Fibroblast of lung (primary cell): ENCODE data around the gene NPSR1. TPM values are rescaled to one million over a fixed set of nuclear protein-coding genes. Genes with fewer than 3 reads are reported as not detected.

Experiments used
- DNase-seq, 2 donors: peaks; one replicate each; pipeline versions ENCODE4 v3.0.0 to v3.0.0-alpha.2; 2010; ENCODE audit warnings: low read depth in 2 of 2
- H2AFZ ChIP-seq: 2 replicates; pipeline ENCODE4 v1.5.1; 2012; ENCODE audit warnings: low read length, control low read depth, inconsistent platforms
- H3K27ac ChIP-seq: 2 replicates; pipeline ENCODE4 v1.5.1; 2011; ENCODE audit warnings: low read length, control low read depth; ENCODE audit not compliant: insufficient read depth
- H3K27me3 ChIP-seq: 2 replicates; pipeline ENCODE4 v1.5.1; 2011; ENCODE audit warnings: mild to moderate bottlenecking, low read length; ENCODE audit not compliant: control insufficient read depth, insufficient read depth
- H3K36me3 ChIP-seq: 2 replicates; pipeline ENCODE4 v1.5.1; 2011; ENCODE audit warnings: low read length; ENCODE audit not compliant: control insufficient read depth, insufficient read depth
- H3K4me1 ChIP-seq: 2 replicates; pipeline ENCODE4 v1.5.1; 2011; ENCODE audit warnings: low read length; ENCODE audit not compliant: control insufficient read depth, insufficient read depth; ENCODE audit errors: extremely low read depth
- H3K4me2 ChIP-seq: 2 replicates; pipeline ENCODE4 v1.5.1; 2011; ENCODE audit warnings: low read length, control low read depth; ENCODE audit not compliant: insufficient read depth; ENCODE audit errors: extremely low read depth
- H3K4me3 ChIP-seq, 4 experiments: fragments of 200-600 bp in 1 of 4; sonication (generic) in 1 of 4; replicated peaks in 1 of 4; 2 replicates each; pipeline ENCODE4 v1.5.1; 2011 to 2016; ENCODE audit warnings: low read length in 4 of 4, low read depth in 3 of 4, mild to moderate bottlenecking in 3 of 4, control low read depth in 2 of 4, inconsistent platforms in 1 of 4, mixed read lengths in 1 of 4; ENCODE audit not compliant: insufficient read depth in 1 of 4; ENCODE audit errors: control extremely low read depth in 1 of 4
- H3K79me2 ChIP-seq: 2 replicates; pipeline ENCODE4 v1.5.1; 2012; ENCODE audit warnings: mild to moderate bottlenecking, low read length, inconsistent platforms; ENCODE audit not compliant: control insufficient read depth, insufficient read depth
- H3K9ac ChIP-seq: 2 replicates; pipeline ENCODE4 v1.5.1; 2011; ENCODE audit warnings: mild to moderate bottlenecking, low read length, control low read depth; ENCODE audit not compliant: insufficient read depth
- H3K9me3 ChIP-seq: 2 replicates; pipeline ENCODE4 v1.5.1; 2012; ENCODE audit warnings: low read depth, low read length; ENCODE audit not compliant: control insufficient read depth, insufficient read depth
- H4K20me1 ChIP-seq: 2 replicates; pipeline ENCODE4 v1.5.1; 2011; ENCODE audit warnings: low read length; ENCODE audit not compliant: control insufficient read depth, insufficient read depth; ENCODE audit errors: extremely low read depth
- EZH2 ChIP-seq: IDR thresholded peaks from 2 replicates; pipeline ENCODE4 v1.5.1; 2012; ENCODE audit warnings: low read length, control low read depth, mild to moderate bottlenecking; ENCODE audit errors: missing control alignments
- polyA plus RNA-seq, 2 donors: library from polyadenylated mRNA; depleted of rRNA in 1 of 2; stranded (reverse) in 1 of 2; unstranded in 1 of 2; fragments of >200 nt; gene quantifications; 2 replicates each; pipeline ENCODE4 v1.2.1, GENCODE V29; 2011 to 2012; ENCODE audit warnings: missing spikeins in 1 of 2
- total RNA-seq: library from RNA; depleted of rRNA; stranded (reverse); fragments of >200 nt; gene quantifications from 2 replicates; pipeline ENCODE4 v1.2.1, GENCODE V29; 2014
- TF ChIP-seq, protein P1 (sequence below), 2 donors: IDR thresholded peaks in 1 of 2; conservative IDR thresholded peaks in 1 of 2; 1 replicate in 1 of 2; 2 replicates in 1 of 2; pipeline ENCODE4 v1.5.1; 2011 to 2012; ENCODE audit warnings: low read length in 2 of 2, control low read depth in 1 of 2, inconsistent platforms in 1 of 2, low read depth in 1 of 2, mild to moderate bottlenecking in 1 of 2

NPSR1 gene
- total and polyA plus RNA-seq, 2 donors (not counting 1 experiment from before 2014, with no cell fraction given) = not detected

- Histone ChIP-seq H3K36me3 (no peaks in the 10 kb centered on the region), H2AFZ (no peak overlapping the region), H4K20me1 (no peaks in the 10 kb centered on the region), H3K9me3 (no peaks in the 10 kb centered on the region), H3K4me2 (no peak overlapping the region), H3K9ac (no peak overlapping the region), H3K4me1 (no peaks in the 10 kb centered on the region), H3K79me2 (no peaks in the 10 kb centered on the region), H3K4me3 (no peak overlapping the region), H3K27me3 (no peaks in the 10 kb centered on the region), H3K27ac (no peak overlapping the region)
- peak in 1 of 2 donors; percentile 54 for DNase-seq
- TF ChIP-seq, protein P1, sequence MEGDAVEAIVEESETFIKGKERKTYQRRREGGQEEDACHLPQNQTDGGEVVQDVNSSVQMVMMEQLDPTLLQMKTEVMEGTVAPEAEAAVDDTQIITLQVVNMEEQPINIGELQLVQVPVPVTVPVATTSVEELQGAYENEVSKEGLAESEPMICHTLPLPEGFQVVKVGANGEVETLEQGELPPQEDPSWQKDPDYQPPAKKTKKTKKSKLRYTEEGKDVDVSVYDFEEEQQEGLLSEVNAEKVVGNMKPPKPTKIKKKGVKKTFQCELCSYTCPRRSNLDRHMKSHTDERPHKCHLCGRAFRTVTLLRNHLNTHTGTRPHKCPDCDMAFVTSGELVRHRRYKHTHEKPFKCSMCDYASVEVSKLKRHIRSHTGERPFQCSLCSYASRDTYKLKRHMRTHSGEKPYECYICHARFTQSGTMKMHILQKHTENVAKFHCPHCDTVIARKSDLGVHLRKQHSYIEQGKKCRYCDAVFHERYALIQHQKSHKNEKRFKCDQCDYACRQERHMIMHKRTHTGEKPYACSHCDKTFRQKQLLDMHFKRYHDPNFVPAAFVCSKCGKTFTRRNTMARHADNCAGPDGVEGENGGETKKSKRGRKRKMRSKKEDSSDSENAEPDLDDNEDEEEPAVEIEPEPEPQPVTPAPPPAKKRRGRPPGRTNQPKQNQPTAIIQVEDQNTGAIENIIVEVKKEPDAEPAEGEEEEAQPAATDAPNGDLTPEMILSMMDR (conservative IDR thresholded peaks at IDR 0.05 in 1 of 2, IDR thresholded peaks at IDR 0.05 in 1 of 2; ENCODE audit: low read depth in 1 of 2, low read length in 2 of 2) = no peak
- TF ChIP-seq EZH2 = no peak
Measured at GRCh38 chr7:34652809-34653208, 5.2 kb upstream of the NPSR1 start.

DNA sequence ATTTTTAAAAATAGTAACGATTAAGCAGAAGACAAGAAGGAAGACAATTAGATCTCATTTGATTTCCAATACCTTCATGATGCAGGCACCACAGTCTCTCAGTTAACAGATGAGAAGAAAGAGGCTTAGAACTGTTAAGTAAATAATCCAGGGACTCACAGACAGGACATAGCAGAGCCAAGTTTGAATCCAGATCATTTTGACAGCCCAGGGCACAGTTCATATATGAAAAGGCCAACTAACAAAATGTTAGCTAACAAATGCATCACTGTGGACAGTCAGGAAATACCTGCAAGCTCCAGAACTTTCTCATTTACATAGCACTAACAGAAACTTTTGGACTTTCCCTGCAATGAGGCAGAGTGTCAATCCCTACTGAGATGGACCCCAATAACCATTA is 4.2 kb upstream of the NPSR1 start:
- no peak for DNase-seq
- H3K36me3 ChIP-seq = no peaks in the 10 kb centered on the region
- H3K27me3 ChIP-seq = no peaks in the 10 kb centered on the region
- H2AFZ ChIP-seq = no peak overlapping the region
- H3K9ac ChIP-seq = no peak overlapping the region
- H3K4me1 ChIP-seq = no peaks in the 10 kb centered on the region
- no peaks in the 10 kb centered on the region for H3K79me2 ChIP-seq
- no peaks in the 10 kb centered on the region for H4K20me1 ChIP-seq
- no peak overlapping the region for H3K4me3 ChIP-seq
- H3K4me2 ChIP-seq = no peak overlapping the region
- no peaks in the 10 kb centered on the region for H3K9me3 ChIP-seq
- no peak overlapping the region for H3K27ac ChIP-seq
- TF ChIP-seq, protein P1 (conservative IDR thresholded peaks at IDR 0.05 in 1 of 2, IDR thresholded peaks at IDR 0.05 in 1 of 2; ENCODE audit: low read depth in 1 of 2, low read length in 2 of 2) = no peak
- TF ChIP-seq EZH2 = no peak

DNA sequence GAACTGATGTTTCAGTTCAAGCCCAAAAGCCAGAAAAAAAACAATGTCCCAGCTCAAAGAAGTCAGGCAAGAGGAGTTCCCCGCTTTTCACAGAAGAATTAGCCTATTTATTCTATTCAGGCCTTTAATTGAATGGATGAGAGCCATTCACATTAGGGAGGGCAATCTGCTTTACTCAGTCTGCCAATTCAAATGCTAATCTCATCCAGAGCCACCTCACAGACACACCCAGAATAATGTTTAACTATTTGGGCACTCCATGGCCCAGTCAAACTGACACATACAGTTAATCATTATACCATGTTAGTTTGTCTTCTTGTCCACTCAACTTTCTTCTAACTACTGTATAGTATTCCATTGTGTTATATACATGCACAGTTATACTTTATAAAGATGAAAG is 2.6 kb upstream of the NPSR1 start:
- H3K79me2 ChIP-seq = no peaks in the 10 kb centered on the region
- no peak overlapping the region for H3K27ac ChIP-seq
- H4K20me1 ChIP-seq = no peaks in the 10 kb centered on the region
- no peak overlapping the region for H3K4me3 ChIP-seq
- no peaks in the 10 kb centered on the region for H3K9me3 ChIP-seq
- no peaks in the 10 kb centered on the region for H3K27me3 ChIP-seq
- TF ChIP-seq EZH2 = no peak
- TF ChIP-seq, protein P1 (conservative IDR thresholded peaks at IDR 0.05 in 1 of 2, IDR thresholded peaks at IDR 0.05 in 1 of 2; ENCODE audit: low read depth in 1 of 2, low read length in 2 of 2) = no peak
- no peak overlapping the region for H3K4me2 ChIP-seq
- no peak overlapping the region for H3K9ac ChIP-seq
- H3K36me3 ChIP-seq = no peaks in the 10 kb centered on the region
- no peak overlapping the region for H2AFZ ChIP-seq
- H3K4me1 ChIP-seq = no peaks in the 10 kb centered on the region
- DNase-seq = no peak
